HG03175 (cell line): Measurements from ENCODE around the gene STXBP1.

Experiments
- ATAC-seq: cut with Tn5 transposase; IDR thresholded peaks from one replicate; pipeline ENCODE4 v1.9.1; 2021; ENCODE audit warnings: mild to moderate bottlenecking, moderate library complexity; ENCODE audit not compliant: unreplicated experiment

The STXBP1 gene

DNA sequence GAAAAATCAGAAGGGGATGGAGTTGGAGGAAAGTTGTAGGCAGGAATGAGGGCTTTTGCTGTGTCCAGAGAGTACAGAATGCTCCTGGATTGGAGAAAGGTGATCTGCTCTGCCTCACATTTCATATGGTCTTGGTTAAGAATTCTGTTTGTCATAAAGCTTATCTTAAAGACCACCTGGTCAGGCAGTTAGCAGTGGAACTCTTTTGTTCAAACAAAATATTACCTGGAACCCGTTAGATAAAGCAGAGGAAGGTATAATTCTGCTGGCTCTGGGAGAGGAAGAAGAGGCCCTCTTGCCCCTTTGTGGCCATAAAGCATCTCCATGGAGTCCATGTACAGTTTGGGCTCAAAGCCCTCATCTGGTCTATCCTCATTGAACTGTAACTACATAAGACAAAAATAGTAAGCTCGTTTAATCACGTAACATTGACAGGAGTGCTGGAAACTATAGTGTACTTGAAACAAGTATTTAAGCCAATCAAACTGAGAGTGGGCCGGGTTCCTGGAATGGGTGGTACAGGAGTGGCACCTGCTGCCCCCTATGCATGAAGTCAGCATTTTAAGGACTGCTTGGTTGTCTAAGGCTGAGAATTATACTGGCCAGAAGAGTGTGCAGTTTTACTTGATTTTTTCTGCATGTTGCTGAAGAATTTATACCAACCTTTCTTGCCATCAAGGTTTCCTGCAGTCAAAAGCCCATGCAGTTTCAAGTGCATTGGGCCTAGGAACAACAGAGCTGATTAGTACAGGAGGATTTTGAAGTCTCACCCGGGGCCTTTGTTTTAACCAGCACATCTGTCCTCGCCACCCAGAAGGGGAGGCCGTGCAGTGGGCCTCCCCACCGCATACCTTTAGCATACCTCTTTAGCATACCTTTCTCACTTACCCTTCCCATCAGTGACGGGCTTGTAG is 39.9 kb downstream of the STXBP1 start:
- ATAC-seq: no peak

- no peak for ATAC-seq
Measured at GRCh38 chr9:127652733-127653132, 40.7 kb downstream of the STXBP1 start.

- no peak for ATAC-seq
Measured at GRCh38 chr9:127654619-127655018, 42.5 kb downstream of the STXBP1 start.

DNA sequence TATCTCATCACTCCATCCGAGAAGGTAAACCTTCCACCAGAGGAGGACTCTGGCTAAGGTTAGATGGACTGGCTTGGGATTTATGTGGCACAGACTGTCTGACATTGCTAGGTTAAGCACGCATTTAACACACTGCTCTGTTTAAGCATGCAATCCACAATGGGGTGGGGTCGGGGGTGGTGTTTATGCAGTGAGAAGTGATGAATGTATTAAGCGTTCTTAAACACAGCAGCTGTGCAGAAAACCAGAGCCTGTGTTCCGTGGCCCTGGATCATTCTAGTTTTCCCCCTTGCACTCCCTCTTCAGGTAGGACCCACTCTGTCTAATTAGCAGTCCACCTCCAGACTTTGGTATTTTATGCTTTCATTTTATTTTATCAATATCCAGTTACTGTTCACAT is 46.4 kb downstream of the STXBP1 start:
- ATAC-seq: no peak

DNA sequence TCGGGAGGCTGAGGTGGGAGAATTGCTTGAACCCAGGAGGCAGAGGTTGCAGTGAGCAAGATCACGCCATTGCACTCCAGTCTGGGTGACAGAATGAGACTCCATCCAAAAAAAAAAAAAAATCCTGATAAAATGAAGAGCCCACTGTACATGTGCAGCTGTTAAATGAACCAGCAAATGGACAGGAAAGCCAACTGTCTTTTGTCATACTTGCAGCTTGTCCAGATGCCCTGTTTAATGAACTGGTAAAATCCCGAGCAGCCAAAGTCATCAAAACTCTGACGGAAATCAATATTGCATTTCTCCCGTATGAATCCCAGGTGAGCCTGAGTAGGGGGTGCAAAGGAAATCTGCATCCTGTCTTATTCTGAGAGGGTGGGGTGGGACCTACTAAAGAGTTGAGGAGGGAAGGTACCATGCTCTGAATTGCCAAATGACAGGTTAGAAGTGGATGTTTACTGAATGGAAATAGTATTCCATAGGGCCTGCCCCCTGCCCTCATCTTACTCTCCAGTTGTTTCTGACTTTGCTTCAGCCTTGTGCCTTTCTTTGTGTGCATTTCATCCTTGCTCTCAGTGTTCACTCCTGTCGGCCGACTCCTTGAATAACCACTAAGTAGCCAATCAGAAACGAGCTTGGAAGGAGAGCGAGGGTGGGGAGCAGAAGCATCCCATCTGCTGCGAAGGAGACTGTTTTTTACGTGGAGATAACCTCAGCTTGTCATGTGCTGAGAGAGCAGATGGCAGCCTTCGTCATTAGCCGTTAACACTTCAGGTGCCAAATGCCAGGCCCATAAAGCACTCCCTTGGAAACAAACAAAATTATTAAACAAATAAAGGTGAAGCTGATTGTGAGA is 49.0 kb downstream of the STXBP1 start:
- no peak for ATAC-seq

DNA sequence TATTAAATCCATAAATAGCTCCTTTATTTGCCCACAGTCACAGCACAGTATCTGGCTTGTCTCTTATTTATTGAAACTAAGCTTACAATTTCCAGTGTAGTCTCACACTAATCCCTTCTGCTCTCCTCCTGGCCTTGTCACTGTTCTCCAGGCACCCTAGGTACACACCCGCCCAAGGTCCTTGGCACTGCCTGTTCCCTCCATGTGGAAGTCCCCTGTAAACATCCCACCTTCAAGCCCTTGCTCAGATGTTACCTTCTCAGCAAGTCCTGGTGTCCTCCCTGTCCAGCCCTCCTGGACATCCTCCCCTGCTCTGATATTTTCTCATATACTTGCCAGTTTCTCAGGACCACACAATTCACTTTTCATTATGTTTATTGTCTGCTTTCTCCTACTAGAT is 50.5 kb downstream of the STXBP1 start:
- ATAC-seq: no peak

GRCh38 chr9:127664324-127664677 is 52.2 kb downstream of the STXBP1 start:
- ATAC-seq: no peak

DNA sequence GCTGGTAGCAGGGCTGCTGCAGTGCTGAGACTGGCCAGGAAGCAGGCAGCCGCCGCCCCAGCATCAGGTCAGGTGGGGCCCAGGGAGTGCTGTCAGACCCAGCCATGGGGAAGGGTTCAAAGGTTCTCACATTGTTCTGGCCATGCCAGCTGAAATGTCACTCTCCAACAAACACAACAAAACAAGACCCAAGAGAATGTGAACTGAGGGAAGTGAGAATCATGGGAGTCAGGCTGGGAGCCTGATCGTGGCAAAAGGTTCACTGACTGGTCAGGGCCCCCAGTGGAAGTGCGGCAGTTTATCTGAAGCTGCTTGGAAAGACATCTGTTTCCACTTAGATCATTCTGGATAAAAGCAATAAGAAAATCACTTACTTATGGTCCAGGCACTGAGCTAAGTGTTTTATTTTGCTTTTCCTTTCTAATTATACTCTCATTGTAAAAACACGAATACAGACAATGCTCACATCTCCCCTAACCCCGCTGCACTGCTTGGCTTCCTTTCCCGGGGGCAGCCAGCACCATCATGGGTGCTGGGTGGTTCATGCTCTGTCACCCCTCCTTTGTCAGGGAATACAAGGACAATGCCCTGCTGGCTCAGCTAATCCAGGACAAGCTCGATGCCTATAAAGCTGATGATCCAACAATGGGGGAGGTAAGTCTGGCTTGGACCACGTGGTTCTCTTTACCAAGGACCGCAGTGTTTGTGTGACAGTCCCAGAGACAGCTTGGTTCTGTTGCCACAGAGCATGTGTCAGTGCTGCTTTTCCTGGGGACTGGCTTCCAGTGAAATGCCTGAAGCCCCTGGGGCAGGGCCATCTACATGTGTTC is 52.8 kb downstream of the STXBP1 start:
- ATAC-seq: no peak

DNA sequence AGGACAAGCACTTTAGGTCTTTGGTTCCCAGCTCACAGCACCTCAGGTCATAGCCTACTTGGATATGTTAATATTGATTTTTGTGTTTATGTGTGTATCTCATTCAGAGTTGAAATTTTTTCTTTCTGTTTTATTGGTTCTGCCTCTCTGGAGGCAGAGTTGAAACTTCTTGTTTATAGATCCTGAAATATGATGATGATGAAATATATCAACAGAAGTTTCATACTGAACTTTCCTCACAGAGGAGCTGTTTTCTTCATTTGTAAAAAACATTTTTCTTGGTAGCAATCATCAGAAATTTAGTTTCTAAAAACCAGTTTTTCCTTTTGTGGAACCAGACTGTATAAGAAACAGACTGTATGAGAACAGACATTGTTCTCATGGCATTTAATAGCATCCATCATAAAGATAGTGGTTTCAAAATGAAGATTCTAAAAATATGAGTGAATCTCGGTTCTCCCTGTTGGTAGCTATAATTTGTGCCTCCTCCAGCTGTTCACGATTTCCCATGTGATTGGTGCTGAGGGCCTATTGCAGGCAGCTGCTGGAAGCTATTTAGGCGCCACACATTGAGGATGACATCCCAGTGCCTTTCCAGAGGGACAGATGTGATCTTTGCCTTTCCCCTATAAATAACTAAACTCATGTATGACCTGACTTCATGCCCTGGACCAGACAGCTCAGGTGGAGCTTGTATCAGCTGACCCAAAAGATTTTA is 55.2 kb downstream of the STXBP1 start:
- no peak for ATAC-seq

- no peak for ATAC-seq
Measured at GRCh38 chr9:127667906-127668305, 55.8 kb downstream of the STXBP1 start.

DNA sequence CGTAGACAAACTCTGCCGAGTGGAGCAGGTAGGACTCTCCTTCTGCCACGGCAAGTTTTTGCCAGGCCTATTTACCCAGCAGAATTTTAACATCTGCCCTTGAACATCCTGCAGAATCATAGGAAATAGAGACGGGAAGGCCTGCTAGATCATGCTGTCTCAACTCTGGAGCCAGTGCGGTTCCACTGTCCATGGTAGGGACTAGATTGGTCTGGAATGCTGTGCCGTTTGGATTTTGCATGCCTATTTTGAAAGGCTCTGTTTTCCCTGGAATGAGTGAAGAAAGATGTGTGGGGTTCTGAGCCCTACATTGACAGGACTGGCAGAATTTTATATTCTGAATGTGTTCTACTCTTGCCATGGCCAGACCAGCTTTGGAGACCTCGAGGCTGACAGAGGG is 61.2 kb downstream of the STXBP1 start:
- no peak for ATAC-seq

GRCh38 chr9:127676638-127677037 is 64.6 kb downstream of the STXBP1 start:
- no peak for ATAC-seq

GRCh38 chr9:127679506-127679905 is 67.4 kb downstream of the STXBP1 start:
- ATAC-seq: no peak

DNA sequence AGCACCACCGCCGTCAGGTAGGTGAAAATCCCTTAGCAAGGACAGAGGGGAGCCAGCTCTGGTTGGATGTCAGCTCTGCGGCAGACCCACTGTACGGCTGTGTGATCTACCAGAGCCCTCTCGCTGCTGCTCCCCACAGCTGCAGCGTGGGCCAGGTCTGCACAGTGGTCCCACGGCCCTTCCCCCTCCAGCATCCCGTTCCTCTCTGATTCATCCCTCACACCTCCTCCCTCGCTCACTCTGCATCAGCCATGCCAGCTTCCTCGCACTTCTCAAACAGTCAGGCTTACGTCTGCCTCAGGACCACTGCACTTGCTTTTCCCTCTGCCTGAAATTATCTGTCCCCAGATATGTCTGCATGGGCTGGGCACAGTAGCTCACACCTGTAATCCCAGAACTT is 68.1 kb downstream of the STXBP1 start:
- ATAC-seq: no peak

- ATAC-seq: no peak
Measured at GRCh38 chr9:127680846-127681245, 68.8 kb downstream of the STXBP1 start.

- no peak for ATAC-seq
Measured at GRCh38 chr9:127682351-127683136, 70.5 kb downstream of the STXBP1 start.

- ATAC-seq: no peak
Measured at GRCh38 chr9:127683723-127684122, 71.6 kb downstream of the STXBP1 start.

GRCh38 chr9:127684576-127684975 is 72.5 kb downstream of the STXBP1 start:
- ATAC-seq: no peak

DNA sequence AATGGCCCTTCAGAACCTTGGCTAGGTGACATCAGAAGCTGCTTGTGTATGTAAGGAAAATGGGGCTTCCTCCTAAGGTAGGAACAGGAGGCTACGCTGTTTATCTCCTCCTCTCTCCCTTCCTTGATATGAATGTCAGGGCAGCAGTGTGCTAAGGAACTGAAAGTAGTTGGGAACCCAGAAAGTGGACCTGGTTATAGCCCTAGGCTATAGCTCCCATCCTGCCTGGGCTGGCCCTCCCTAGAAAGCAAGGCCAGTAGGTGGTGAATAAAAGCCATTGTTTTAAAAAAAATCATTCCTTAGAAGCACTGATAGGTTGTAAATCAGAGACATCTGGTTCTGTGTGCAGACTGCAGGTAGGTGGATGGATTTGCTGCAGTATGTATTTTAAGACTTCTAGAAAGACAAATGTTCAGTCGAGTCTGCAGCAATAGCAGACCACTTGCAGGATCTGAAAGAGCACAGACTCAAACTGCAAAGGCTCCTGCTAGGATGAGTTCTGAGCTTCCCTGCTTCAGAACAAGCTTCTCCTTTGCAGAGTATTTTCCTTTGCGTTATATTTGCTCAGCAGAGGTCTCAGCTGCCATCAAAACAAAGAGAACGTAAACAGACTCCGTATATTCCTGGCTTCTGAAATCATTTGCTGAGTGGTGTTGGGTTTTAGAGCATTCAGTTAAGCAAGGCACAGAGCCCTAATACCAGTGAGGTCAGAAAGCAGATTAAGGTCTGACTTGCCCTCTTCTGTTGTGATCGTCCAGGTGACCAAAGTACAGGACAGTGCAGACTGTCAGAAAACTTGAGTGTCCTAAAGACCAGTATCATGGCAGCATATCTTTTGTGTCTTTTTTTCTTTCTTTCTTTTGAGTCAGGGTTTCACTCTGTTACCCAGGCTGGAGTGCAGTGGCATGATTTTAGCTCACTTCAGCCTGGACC is 74.7 kb downstream of the STXBP1 start:
- no peak for ATAC-seq
